ENCODE data around the gene NLGN1. TPM values are rescaled to one million over a fixed set of nuclear protein-coding genes. Genes with fewer than 3 reads are reported as not detected.

NLGN1 gene
- total and polyA plus RNA-seq, 2 of the 13 experiments (the other 11 are each of a cell fraction or from before 2014, with no cell fraction given): not detected

- no peak overlapping the region for H3K9ac ChIP-seq (ENCODE audit: insufficient read depth, low read depth, low read length)
- H3K27me3 ChIP-seq (ENCODE audit: control insufficient read depth in 1 of 2, insufficient read depth in 2 of 2, low read length in 2 of 2): no peaks in the 10 kb centered on the region
- H3K4me3 ChIP-seq (replicated peaks in 1 of 3; ENCODE audit: insufficient read depth in 1 of 3, low read depth in 2 of 3, low read length in 3 of 3): no peak overlapping the region
- H3K27ac ChIP-seq (ENCODE audit: extremely low read length, insufficient read depth, low read length): no peak overlapping the region
- 7% methylated on average over 4 of the region's 4 CpGs for WGBS (ENCODE audit: low lambda C conversion rate)
- TF ChIP-seq ZNF430 (CRISPR knock-in tag; IDR thresholded peaks at IDR 0.05) (no peak), ZBTB20 (CRISPR knock-in tag; IDR thresholded peaks at IDR 0.05; ENCODE audit: borderline replicate concordance, low read depth) (no peak), PAF1 (CRISPR knock-in tag; IDR thresholded peaks at IDR 0.05) (no peak)
- TF ChIP-seq, protein P1, sequence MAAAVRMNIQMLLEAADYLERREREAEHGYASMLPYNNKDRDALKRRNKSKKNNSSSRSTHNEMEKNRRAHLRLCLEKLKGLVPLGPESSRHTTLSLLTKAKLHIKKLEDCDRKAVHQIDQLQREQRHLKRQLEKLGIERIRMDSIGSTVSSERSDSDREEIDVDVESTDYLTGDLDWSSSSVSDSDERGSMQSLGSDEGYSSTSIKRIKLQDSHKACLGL (CRISPR knock-in tag; IDR thresholded peaks at IDR 0.05): no peak
- H3K79me2 ChIP-seq (ENCODE audit: insufficient read depth, low read length): no peaks in the 10 kb centered on the region
- no peaks in the 10 kb centered on the region for H4K20me1 ChIP-seq (ENCODE audit: insufficient read depth, low read length)
- no peak overlapping the region for H3K4me2 ChIP-seq (ENCODE audit: low read depth, low read length)
- ATAC-seq (no peak), DNase-seq (ENCODE audit: low spot score) (no peak), FAIRE-seq (no peak)
- intact Hi-C loops (cut with micrococcal nuclease; ENCODE audit: unreplicated experiment): no loop called here
- ChIA-PET POLR2A (no interaction called here), CTCF (ENCODE audit: low intra/inter-chr PET ratio, low total read pairs) (no interaction called here)
- no peaks in the 10 kb centered on the region for H3K36me3 ChIP-seq (replicated peaks in 1 of 2; ENCODE audit: control insufficient read depth in 1 of 2, insufficient read depth in 2 of 2, low read length in 2 of 2)
- H3K4me1 ChIP-seq (ENCODE audit: insufficient read depth, low read length): no peaks in the 10 kb centered on the region
- H2AFZ ChIP-seq (ENCODE audit: low read length): no peak overlapping the region
- in situ Hi-C loops (cut with HindIII; ENCODE audit: extremely low pct_ligation_motif_present, low pct_unique_long_range_greater_than_20kb): no loop called here
- no TSS peak for BruUV-seq (replicated peaks)
- no peaks in the 10 kb centered on the region for H3K9me3 ChIP-seq (ENCODE audit: low read length)
Observed at GRCh38 chr3:173893066-173893465, 495.5 kb downstream of the NLGN1 start.

DNA sequence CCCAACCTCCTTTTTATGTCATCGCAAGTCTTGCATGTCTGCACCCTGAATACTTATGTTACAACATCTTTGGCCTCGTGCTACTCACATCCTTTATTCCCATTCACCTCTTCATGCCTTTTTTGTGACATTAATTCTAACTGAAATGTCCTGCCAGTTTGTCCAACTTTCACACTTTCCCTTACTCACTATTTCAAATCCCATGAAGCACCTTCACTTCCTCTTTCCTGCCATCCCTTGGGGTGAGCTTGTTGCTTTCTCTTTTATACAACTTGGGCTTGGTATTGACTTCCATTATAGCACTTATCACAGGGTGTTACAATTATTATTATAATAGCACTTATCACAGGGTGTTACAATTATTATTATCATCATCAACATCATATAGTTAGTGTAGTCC lies 496.3 kb downstream of the NLGN1 start:
- DNase-seq (ENCODE audit: low spot score) (no peak), ATAC-seq (no peak), FAIRE-seq (no peak)
- no peak overlapping the region for H3K4me2 ChIP-seq (ENCODE audit: low read depth, low read length)
- in situ Hi-C loops (cut with HindIII; ENCODE audit: extremely low pct_ligation_motif_present, low pct_unique_long_range_greater_than_20kb): no loop called here
- H2AFZ ChIP-seq (ENCODE audit: low read length): no peak overlapping the region
- no peak overlapping the region for H3K9ac ChIP-seq (ENCODE audit: insufficient read depth, low read depth, low read length)
- H3K79me2 ChIP-seq (ENCODE audit: insufficient read depth, low read length): no peaks in the 10 kb centered on the region
- 20% methylated on average over 2 of the region's 2 CpGs for WGBS (ENCODE audit: low lambda C conversion rate)
- no peaks in the 10 kb centered on the region for H3K27me3 ChIP-seq (ENCODE audit: control insufficient read depth in 1 of 2, insufficient read depth in 2 of 2, low read length in 2 of 2)
- TF ChIP-seq ZNF335 (CRISPR knock-in tag; IDR thresholded peaks at IDR 0.05): no peak
- TF ChIP-seq ZNF446 (CRISPR knock-in tag; IDR thresholded peaks at IDR 0.05): no peak
- TF ChIP-seq ZNF678 (CRISPR knock-in tag; IDR thresholded peaks at IDR 0.05): no peak
- TF ChIP-seq ZNF879 (CRISPR knock-in tag; IDR thresholded peaks at IDR 0.05): no peak
- no peak for TF ChIP-seq ZNF713 (CRISPR knock-in tag; IDR thresholded peaks at IDR 0.05)
- TF ChIP-seq ZNF800 (CRISPR knock-in tag; IDR thresholded peaks at IDR 0.05): no peak
- H3K9me3 ChIP-seq (ENCODE audit: low read length): no peaks in the 10 kb centered on the region
- CTCF ChIA-PET (ENCODE audit: low intra/inter-chr PET ratio, low total read pairs): no interaction called here
- no peaks in the 10 kb centered on the region for H4K20me1 ChIP-seq (ENCODE audit: insufficient read depth, low read length)
- no peak overlapping the region for H3K27ac ChIP-seq (ENCODE audit: extremely low read length, insufficient read depth, low read length)
- intact Hi-C loops (cut with micrococcal nuclease; ENCODE audit: unreplicated experiment): no loop called here
- BruUV-seq (replicated peaks): no TSS peak
- POLR2A ChIA-PET: no interaction called here
- no peak overlapping the region for H3K4me3 ChIP-seq (replicated peaks in 1 of 3; ENCODE audit: insufficient read depth in 1 of 3, low read depth in 2 of 3, low read length in 3 of 3)
- H3K4me1 ChIP-seq (ENCODE audit: insufficient read depth, low read length): no peaks in the 10 kb centered on the region
- H3K36me3 ChIP-seq (replicated peaks in 1 of 2; ENCODE audit: control insufficient read depth in 1 of 2, insufficient read depth in 2 of 2, low read length in 2 of 2): no peaks in the 10 kb centered on the region
